ENCODE measurements around the gene COX10.
"Not testable (repeated sequence)": the region's sequence is repeated elsewhere in the genome, so short reads cannot be mapped to it uniquely, and the experiment has no call there.

The COX10 gene

GRCh38 chr17:14205992-14206461, 136.7 kb downstream of the COX10 start:
- DNase-seq: peak; percentile 57

DNA sequence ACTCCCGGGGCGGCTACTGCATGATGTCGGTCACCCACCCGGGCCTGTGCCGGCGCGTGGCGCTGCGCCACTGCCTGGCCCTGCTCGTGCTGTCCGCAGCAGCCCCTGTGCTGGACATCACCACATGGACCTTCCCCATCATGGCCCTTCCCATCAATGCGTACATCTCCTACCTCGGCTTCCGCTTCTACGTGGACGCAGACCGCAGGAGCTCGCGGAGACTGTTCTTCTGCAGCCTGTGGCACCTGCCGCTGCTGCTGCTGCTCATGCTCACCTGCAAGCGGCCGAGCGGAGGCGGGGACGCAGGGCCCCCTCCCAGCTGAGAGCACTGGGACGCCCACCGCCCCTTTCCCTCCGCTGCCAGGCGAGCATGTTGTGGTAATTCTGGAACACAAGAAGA, 137.6 kb downstream of the COX10 start:
- no peak for DNase-seq

DNA sequence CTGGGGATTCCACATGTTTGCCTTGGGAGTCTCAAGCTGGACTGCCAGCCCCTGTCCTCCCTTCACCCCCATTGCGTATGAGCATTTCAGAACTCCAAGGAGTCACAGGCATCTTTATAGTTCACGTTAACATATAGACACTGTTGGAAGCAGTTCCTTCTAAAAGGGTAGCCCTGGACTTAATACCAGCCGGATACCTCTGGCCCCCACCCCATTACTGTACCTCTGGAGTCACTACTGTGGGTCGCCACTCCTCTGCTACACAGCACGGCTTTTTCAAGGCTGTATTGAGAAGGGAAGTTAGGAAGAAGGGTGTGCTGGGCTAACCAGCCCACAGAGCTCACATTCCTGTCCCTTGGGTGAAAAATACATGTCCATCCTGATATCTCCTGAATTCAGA, 138.5 kb downstream of the COX10 start:
- DNase-seq: no peak

DNA sequence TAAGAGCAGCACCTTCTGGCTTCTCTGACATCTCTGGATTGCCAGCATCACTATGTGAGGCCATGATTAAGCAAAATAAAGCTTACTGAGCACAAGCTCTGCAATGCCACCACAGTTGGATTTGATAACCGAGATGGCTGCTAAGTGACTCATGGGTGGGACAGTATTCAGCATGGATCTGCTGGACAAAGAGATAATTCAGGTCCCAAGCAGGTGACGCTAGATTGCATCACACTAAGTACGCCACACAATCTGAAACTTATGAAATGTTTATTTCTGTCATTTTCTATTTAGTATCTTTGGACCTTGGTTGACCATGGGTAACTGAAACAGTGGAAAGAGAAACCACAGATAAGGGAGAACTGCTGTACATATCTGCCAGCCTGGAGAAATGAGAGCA, 139.9 kb downstream of the COX10 start:
- DNase-seq: no peak

GRCh38 chr17:14211246-14211645, 141.9 kb downstream of the COX10 start:
- DNase-seq: no peak

GRCh38 chr17:14211801-14212200, 142.5 kb downstream of the COX10 start:
- peak; percentile 28 for DNase-seq

- DNase-seq: no peak
These were observed 143.1 kb downstream of the COX10 start for GRCh38 chr17:14212401-14212800.

DNA sequence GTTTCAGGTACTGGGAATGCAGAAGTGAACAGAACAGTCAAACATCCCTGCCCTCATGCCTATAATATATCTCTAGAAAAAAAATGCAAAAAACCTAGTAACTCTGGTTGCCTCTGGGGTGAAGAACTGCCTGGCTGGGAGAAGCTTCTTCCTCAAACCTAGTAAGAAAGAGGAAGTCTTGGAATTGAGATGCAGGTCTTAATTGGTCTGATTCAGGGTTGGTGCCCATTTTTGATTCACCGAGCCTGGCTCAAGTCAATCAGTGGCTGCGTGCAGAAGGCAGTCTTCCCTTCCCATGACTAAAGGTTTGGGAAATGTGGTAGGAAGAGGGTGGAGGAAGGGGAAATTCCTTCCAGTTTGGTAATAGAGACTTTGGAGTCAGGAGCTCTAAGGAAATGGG, 145.0 kb downstream of the COX10 start:
- DNase-seq: no peak

- DNase-seq: no peak
These were observed 153.3 kb downstream of the COX10 start for GRCh38 chr17:14222611-14223010.

- DNase-seq: no peak
These were observed 156.1 kb downstream of the COX10 start for GRCh38 chr17:14225254-14225980.

DNA sequence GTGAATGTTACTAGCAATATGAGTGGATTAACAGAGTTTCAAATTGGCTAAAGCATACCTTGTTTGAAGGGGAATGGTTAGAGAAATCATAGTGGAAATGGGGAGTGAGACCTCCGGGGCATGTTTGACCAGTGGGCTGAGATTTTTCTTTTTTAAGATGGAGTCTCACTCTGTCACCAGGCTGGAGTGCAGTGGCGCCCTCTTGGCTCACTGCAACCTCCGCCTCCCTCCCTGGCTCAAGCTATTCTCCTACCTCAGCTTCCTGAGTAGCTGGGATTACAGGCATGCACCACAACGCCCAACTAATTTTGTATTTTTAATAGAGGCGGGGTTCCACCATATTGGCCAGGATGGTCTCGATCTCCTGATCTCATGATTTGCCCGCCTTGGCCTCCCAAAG, 157.7 kb downstream of the COX10 start:
- DNase-seq: no peak

GRCh38 chr17:14228903-14229302, 159.6 kb downstream of the COX10 start:
- no peak for DNase-seq

GRCh38 chr17:14231187-14231586, 161.9 kb downstream of the COX10 start:
- DNase-seq: not testable (repeated sequence)

DNA sequence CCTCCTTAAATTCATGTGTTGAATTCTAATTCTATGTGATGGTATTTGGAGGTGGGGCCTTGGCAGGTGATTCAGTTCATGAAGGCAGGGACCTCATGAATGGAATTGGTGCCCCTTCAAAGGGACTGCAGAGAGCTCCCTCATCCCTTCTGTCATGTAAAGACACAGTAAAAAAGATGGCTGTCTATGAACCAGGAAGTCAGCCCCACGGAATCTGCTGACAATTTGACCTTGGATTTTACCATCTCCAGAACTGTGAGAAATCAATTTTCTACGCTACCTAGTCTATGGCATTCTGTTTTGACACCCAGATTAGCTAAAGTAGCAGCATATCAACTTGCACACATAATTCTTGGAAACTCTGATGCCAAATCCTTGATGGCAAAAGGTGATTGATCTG, 165.7 kb downstream of the COX10 start:
- not testable (repeated sequence) for DNase-seq

GRCh38 chr17:14236032-14236431, 166.7 kb downstream of the COX10 start:
- not testable (repeated sequence) for DNase-seq

DNA sequence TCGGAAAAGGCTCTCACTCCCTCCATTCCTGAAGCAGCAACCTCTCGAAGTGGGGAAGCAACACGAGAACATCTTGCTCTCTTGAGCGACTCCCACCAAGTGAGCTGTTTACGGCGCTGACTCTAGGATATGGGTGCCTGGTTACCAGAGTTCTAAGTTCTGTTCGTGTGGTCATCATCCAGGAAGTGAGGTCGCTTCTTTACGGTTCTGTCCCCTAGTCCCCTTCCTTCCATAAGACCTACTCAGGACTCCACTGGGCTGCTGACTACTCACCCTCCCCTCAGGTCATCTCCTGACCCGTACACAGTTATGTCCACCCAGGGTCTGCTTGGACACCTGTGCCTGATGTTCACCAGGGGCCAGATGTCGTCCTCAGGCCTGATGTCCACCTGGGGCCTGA, 167.5 kb downstream of the COX10 start, which contains the start of gene CDRT15:
Gene CDRT15, minus strand, starts transcription at position 101 of the 400 bp plus-strand sequence. Its CDS starts 29 bp downstream, at position 72.
- DNase-seq: not testable (repeated sequence)

GRCh38 chr17:14239271-14239670, 170.0 kb downstream of the COX10 start:
- DNase-seq: not testable (repeated sequence)

- DNase-seq: no peak
These were observed 175.7 kb downstream of the COX10 start for GRCh38 chr17:14245002-14245401.

- DNase-seq: no peak
These were observed 176.3 kb downstream of the COX10 start for GRCh38 chr17:14245629-14246028.

Data from T-helper 9 cell (primary cell).